ENCODE measurements around the gene BAIAP2L1.

DNA sequence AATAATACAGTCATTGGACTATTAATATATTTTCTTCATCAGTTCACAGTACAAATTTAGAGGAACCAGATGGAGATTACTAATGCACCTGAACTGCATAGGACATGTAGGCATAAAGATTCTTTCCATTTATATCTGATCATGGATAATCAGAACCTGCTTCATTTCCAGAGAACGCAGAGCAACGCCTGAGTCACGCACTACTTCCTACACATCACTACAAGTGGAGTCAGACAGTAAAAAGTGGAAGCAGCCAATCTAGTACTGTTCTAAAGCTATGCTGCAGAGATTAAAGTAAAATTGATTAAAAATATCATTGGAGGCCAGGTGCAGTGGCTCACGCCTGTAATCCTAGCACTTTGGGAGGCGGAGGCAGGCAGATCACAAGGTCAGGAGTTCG is 76.1 kb downstream of the BAIAP2L1 start:
- TF ChIP-seq, protein P1, sequence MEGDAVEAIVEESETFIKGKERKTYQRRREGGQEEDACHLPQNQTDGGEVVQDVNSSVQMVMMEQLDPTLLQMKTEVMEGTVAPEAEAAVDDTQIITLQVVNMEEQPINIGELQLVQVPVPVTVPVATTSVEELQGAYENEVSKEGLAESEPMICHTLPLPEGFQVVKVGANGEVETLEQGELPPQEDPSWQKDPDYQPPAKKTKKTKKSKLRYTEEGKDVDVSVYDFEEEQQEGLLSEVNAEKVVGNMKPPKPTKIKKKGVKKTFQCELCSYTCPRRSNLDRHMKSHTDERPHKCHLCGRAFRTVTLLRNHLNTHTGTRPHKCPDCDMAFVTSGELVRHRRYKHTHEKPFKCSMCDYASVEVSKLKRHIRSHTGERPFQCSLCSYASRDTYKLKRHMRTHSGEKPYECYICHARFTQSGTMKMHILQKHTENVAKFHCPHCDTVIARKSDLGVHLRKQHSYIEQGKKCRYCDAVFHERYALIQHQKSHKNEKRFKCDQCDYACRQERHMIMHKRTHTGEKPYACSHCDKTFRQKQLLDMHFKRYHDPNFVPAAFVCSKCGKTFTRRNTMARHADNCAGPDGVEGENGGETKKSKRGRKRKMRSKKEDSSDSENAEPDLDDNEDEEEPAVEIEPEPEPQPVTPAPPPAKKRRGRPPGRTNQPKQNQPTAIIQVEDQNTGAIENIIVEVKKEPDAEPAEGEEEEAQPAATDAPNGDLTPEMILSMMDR (IDR thresholded peaks at IDR 0.05) = no peak
- no peak for TF ChIP-seq POLR2A (IDR thresholded peaks at IDR 0.05)

All from right lobe of liver (tissue), 4 donors.